IMR-90 (cell line): ENCODE measurements around the gene PARVB. TPM values are rescaled to one million over a fixed set of nuclear protein-coding genes. Genes with fewer than 3 reads are reported as not detected.

ENCODE experiments used
- ATAC-seq: fragments of 200-7000 bp; cut with Tn5 transposase; 2 replicates; pipeline ENCODE4 v1.9.1; 2020; ENCODE audit warnings: low read depth, mild to moderate bottlenecking, moderate library complexity
- BruUV-seq: library from RNA; stranded (reverse); fragments of 400-500 nt; replicated peaks from 2 replicates; lab custom pipeline; 2021; lab: Mats Ljungman, UMichigan
- CTCF ChIA-PET: fragments of 300-600 bp; formaldehyde crosslinking; extraction: SDS; loops from one replicate; lab custom pipeline; 2021; ENCODE audit warnings: antibody characterized with exemption; lab: Yijun Ruan, JAX
- POLR2A ChIA-PET: fragments of 300-600 bp; sonication (Branson Sonifier 250); formaldehyde crosslinking; loops from one replicate; lab custom pipeline; 2022; ENCODE audit warnings: antibody characterized with exemption; ENCODE audit not compliant: unreplicated experiment; lab: Charles Lee
- DNase-seq: peaks from one replicate; pipeline ENCODE4 v3.0.0; 2013
- H2AFZ ChIP-seq: replicated peaks from 2 replicates; pipeline ENCODE3; 2013; ENCODE audit warnings: low read length, mild to moderate bottlenecking; ENCODE audit not compliant: poor library complexity
- H2AK5ac ChIP-seq: 2 replicates; pipeline ENCODE4 v1.6.1; 2013; ENCODE audit warnings: low read depth, low read length, inconsistent platforms
- H2AK9ac ChIP-seq: replicated peaks from 2 replicates; pipeline ENCODE3; 2013; ENCODE audit warnings: mild to moderate bottlenecking, low read depth, low read length, moderate library complexity; ENCODE audit not compliant: poor library complexity
- H2BK120ac ChIP-seq: 2 replicates; pipeline ENCODE4 v1.6.1; 2013; ENCODE audit warnings: low read depth, low read length, inconsistent platforms
- H2BK15ac ChIP-seq: 3 replicates; pipeline ENCODE4 v1.6.1; 2013; ENCODE audit warnings: low read depth, low read length, inconsistent platforms
- H2BK20ac ChIP-seq: 2 replicates; pipeline ENCODE4 v1.6.1; 2013; ENCODE audit warnings: low read depth, mild to moderate bottlenecking, inconsistent platforms, low read length, moderate library complexity
- H2BK5ac ChIP-seq: 2 replicates; pipeline ENCODE4 v1.6.1; 2013; ENCODE audit warnings: mild to moderate bottlenecking, low read depth, low read length, inconsistent platforms; ENCODE audit not compliant: poor library complexity, severe bottlenecking
- H3K14ac ChIP-seq: replicated peaks from 2 replicates; pipeline ENCODE4 v1.6.1; 2013; ENCODE audit warnings: low read depth, low read length, inconsistent platforms
- H3K18ac ChIP-seq: 2 replicates; pipeline ENCODE4 v1.6.1; 2013; ENCODE audit warnings: low read depth, low read length, control low read depth
- H3K23ac ChIP-seq: 2 replicates; pipeline ENCODE4 v1.6.1; 2013; ENCODE audit warnings: low read depth, low read length, inconsistent platforms
- H3K27ac ChIP-seq: 2 replicates; pipeline ENCODE4 v1.5.1; 2013; ENCODE audit warnings: mild to moderate bottlenecking, control low read depth, low read length; ENCODE audit not compliant: insufficient read depth
- H3K27me3 ChIP-seq: 2 replicates; pipeline ENCODE4 v1.6.1; 2013; ENCODE audit warnings: low read length; ENCODE audit not compliant: control insufficient read depth, insufficient read depth
- H3K36me3 ChIP-seq: 2 replicates; pipeline ENCODE4 v1.6.1; 2013; ENCODE audit warnings: low read length, mixed read lengths; ENCODE audit not compliant: control insufficient read depth, insufficient read depth
- H3K4ac ChIP-seq: 2 replicates; pipeline ENCODE4 v1.6.1; 2013; ENCODE audit warnings: low read depth, low read length, inconsistent platforms
- H3K4me1 ChIP-seq: 2 replicates; pipeline ENCODE4 v1.6.1; 2013; ENCODE audit warnings: low read length, mixed read lengths; ENCODE audit not compliant: control insufficient read depth, insufficient read depth
- H3K4me2 ChIP-seq: 2 replicates; pipeline ENCODE4 v1.6.1; 2013; ENCODE audit warnings: low read depth, mild to moderate bottlenecking, control low read depth, low read length, moderate library complexity
- H3K4me3 ChIP-seq: 2 replicates; pipeline ENCODE4 v1.5.1; 2013; ENCODE audit warnings: low read depth, mild to moderate bottlenecking, control low read depth, low read length, moderate library complexity; ENCODE audit not compliant: insufficient read depth
- H3K56ac ChIP-seq: 2 replicates; pipeline ENCODE4 v1.6.1; 2013; ENCODE audit warnings: low read length, inconsistent platforms; ENCODE audit not compliant: insufficient read depth; ENCODE audit errors: extremely low read depth
- H3K79me1 ChIP-seq, 2 experiments: 2 replicates each; pipeline ENCODE4 v1.6.1; 2013; ENCODE audit warnings: low read length in 2 of 2, inconsistent platforms in 1 of 2, low read depth in 1 of 2
- H3K9ac ChIP-seq: 2 replicates; pipeline ENCODE4 v1.6.1; 2013; ENCODE audit warnings: low read depth, low read length, control low read depth
- H3K9me1 ChIP-seq: 2 replicates; pipeline ENCODE4 v1.6.1; 2013; ENCODE audit warnings: low read length, inconsistent platforms; ENCODE audit not compliant: insufficient read depth
- H3K9me3 ChIP-seq: 2 replicates; pipeline ENCODE4 v1.6.1; 2013; ENCODE audit warnings: low read length; ENCODE audit not compliant: control insufficient read depth, insufficient read depth
- H4K20me1 ChIP-seq: 2 replicates; pipeline ENCODE4 v1.6.1; 2013; ENCODE audit warnings: low read length, inconsistent platforms; ENCODE audit not compliant: insufficient read depth
- H4K5ac ChIP-seq: 2 replicates; pipeline ENCODE4 v1.6.1; 2013; ENCODE audit warnings: mild to moderate bottlenecking, low read depth, low read length, control low read depth
- H4K8ac ChIP-seq, 2 experiments: 2 replicates each; pipeline ENCODE4 v1.6.1; 2013; ENCODE audit warnings: low read depth in 2 of 2, low read length in 2 of 2, control low read depth in 1 of 2, inconsistent platforms in 1 of 2
- H4K91ac ChIP-seq: 2 replicates; pipeline ENCODE4 v1.6.1; 2013; ENCODE audit warnings: low read depth, low read length, inconsistent platforms; ENCODE audit not compliant: insufficient read depth
- BHLHE40 ChIP-seq: fragments of 150-350 bp; IDR thresholded peaks from 2 replicates; pipeline ENCODE4 v1.6.1; 2016; ENCODE audit warnings: mild to moderate bottlenecking, low read depth, low read length
- CEBPB ChIP-seq: IDR thresholded peaks from 2 replicates; pipeline ENCODE4 v1.6.1; 2012; ENCODE audit warnings: low read depth, low read length, improper control_type of control experiment
- CHD1 ChIP-seq: IDR thresholded peaks from 2 replicates; pipeline ENCODE4 v1.6.1; 2012; ENCODE audit warnings: low read depth, low read length, improper control_type of control experiment
- ELK1 ChIP-seq: fragments of 150-350 bp; IDR thresholded peaks from 2 replicates; pipeline ENCODE4 v1.6.1; 2016; ENCODE audit warnings: low read depth, mild to moderate bottlenecking, low read length, moderate library complexity, borderline replicate concordance
- FOS ChIP-seq: fragments of 150-350 bp; IDR thresholded peaks from 2 replicates; pipeline ENCODE4 v1.6.1; 2016; ENCODE audit warnings: low read depth, low read length
- MAFK ChIP-seq: IDR thresholded peaks from 2 replicates; pipeline ENCODE4 v1.6.1; 2012; ENCODE audit warnings: low read depth, low read length, improper control_type of control experiment
- MAZ ChIP-seq: IDR thresholded peaks from 2 replicates; pipeline ENCODE4 v1.6.1; 2012; ENCODE audit warnings: low read depth, mild to moderate bottlenecking, low read length, improper control_type of control experiment, moderate library complexity, borderline replicate concordance
- MXI1 ChIP-seq: IDR thresholded peaks from 2 replicates; pipeline ENCODE4 v1.6.1; 2012; ENCODE audit warnings: low read depth, mild to moderate bottlenecking, low read length, moderate library complexity, borderline replicate concordance
- NFE2L2 ChIP-seq: fragments of 150-350 bp; IDR thresholded peaks from 2 replicates; pipeline ENCODE4 v1.6.1; 2016; ENCODE audit warnings: low read depth, mild to moderate bottlenecking, low read length
- POLR2A ChIP-seq: IDR thresholded peaks from 2 replicates; pipeline ENCODE4 v1.6.1; 2012; ENCODE audit warnings: mild to moderate bottlenecking, low read depth, low read length
- RAD21 ChIP-seq: IDR thresholded peaks from 2 replicates; pipeline ENCODE4 v1.6.1; 2012; ENCODE audit warnings: low read length, improper control_type of control experiment
- RCOR1 ChIP-seq: IDR thresholded peaks from 2 replicates; pipeline ENCODE4 v1.6.1; 2012; ENCODE audit warnings: mild to moderate bottlenecking, low read length, improper control_type of control experiment; ENCODE audit not compliant: insufficient replicate concordance
- RFX5 ChIP-seq: IDR thresholded peaks from 2 replicates; pipeline ENCODE4 v1.8.0; 2012; ENCODE audit warnings: low read depth, mild to moderate bottlenecking, low read length, moderate library complexity
- SMC3 ChIP-seq: fragments of 150-350 bp; IDR thresholded peaks from 2 replicates; pipeline ENCODE4 v1.6.1; 2016; ENCODE audit warnings: low read depth, mild to moderate bottlenecking, antibody characterized with exemption, low read length, moderate library complexity
- WGBS, 2 experiments: methylation state at CpG; one replicate each; pipeline versions ENCODE4 v1.1.5 to v1.1.7; 2013; ENCODE audit warnings: missing lambda C conversion rate in 2 of 2; ENCODE audit not compliant: insufficient read length in 1 of 2; ENCODE audit errors: extremely low coverage in 2 of 2; 5-methylcytosine and 5-hydroxymethylcytosine counted together
- dilution Hi-C: fragments of 300-500 bp; cut with HindIII; formaldehyde crosslinking; loops from one replicate; pipeline ENCODE4 v1.14.3; 2018; ENCODE audit warnings: low sequenced_read_pairs; ENCODE audit not compliant: unreplicated experiment
- in situ Hi-C: fragments of 300-500 bp; cut with MboI; formaldehyde crosslinking; loops from 3 replicates; pipeline ENCODE4 v1.14.3; 2019; ENCODE audit warnings: low sequenced_read_pairs, inconsistent platforms, mixed read lengths
- intact Hi-C: fragments of 100-400 bp; cut with micrococcal nuclease; formaldehyde crosslinking; loops from 2 replicates; pipeline ENCODE4 v1.10.0; 2022
- polyA plus RNA-seq, 3 experiments: library from polyadenylated mRNA; depleted of rRNA; stranded (reverse); fragments of >200 nt; gene quantifications; 2 replicates each; pipeline ENCODE4 v1.2.3, GENCODE V29; 2012; ENCODE audit warnings: low replicate concordance in 1 of 3
- total RNA-seq: library from RNA; depleted of rRNA; stranded (reverse); fragments of >200 nt; gene quantifications from 2 replicates; pipeline ENCODE4 v1.2.3, GENCODE V29; 2012
- TF ChIP-seq, protein P1 (sequence below): conservative IDR thresholded peaks from 2 replicates; pipeline ENCODE4 v1.5.1; 2012; ENCODE audit warnings: mild to moderate bottlenecking, low read depth, low read length, improper control_type of control experiment
- TF ChIP-seq, protein P2 (sequence below): fragments of 150-350 bp; IDR thresholded peaks from 2 replicates; pipeline ENCODE4 v1.6.1; 2017; ENCODE audit warnings: mild to moderate bottlenecking, antibody characterized with exemption, low read length, low read depth

Gene PARVB
- total and polyA plus RNA-seq, 2 of the 4 experiments (the other 2 are of a cell fraction), result 44.3 to 53.9 TPM

DNA sequence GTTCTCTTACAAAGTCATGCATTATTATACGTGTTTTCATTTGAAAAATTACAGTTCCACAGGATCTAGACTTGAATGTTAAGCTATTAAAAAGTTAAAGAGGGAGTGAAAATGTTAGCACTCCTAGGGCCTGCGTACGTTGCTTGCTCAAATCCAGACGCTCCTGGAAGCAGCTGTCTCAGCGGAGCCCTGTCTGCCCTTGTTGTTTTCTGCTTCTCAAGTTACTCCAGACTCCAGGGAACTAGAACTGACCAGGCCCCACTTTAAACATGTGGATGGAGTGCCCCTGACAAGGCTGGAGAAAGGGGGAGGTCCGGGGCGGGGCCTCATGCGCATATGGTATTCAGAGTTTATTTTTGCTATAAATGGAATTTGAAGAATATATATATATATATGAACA is 9.6 kb downstream of the PARVB start:
- Histone ChIP-seq H4K91ac (0 out of 2 replicates have a peak overlapping the region, but pooled peaks have one; percentile 13), H2AK5ac (no peak overlapping the region), H2AFZ (peak overlapping the region; percentile 18), H3K9me1 (peaks cover 10% of the 10 kb centered on the region), H2BK5ac (no peak overlapping the region), H3K9ac (no peak overlapping the region), H3K4me3 (no peak overlapping the region), H3K27ac (no peak overlapping the region; the same call in 1 of the 2 replicates), H3K4me2 (0 out of 2 replicates have a peak overlapping the region, but pooled peaks have one; percentile 29), H3K23ac (no peak overlapping the region), H3K4me1 (peaks cover 10% of the 10 kb centered on the region), H3K9me3 (no peaks in the 10 kb centered on the region), H4K8ac (no peak overlapping the region), H3K14ac (no peak overlapping the region), H2BK120ac (no peak overlapping the region), H2BK20ac (no peak overlapping the region), H3K79me1 (peaks cover 8 to 57% of the 10 kb centered on the region in 2 experiments; a peak in 3 of 4 replicates), H3K4ac (no peak overlapping the region), H3K36me3 (no peaks in the 10 kb centered on the region), H3K56ac (no peak overlapping the region), H4K5ac (no peak overlapping the region), H3K27me3 (no peaks in the 10 kb centered on the region), H4K20me1 (peaks cover 11% of the 10 kb centered on the region; the same call in 1 of the 2 replicates), H2AK9ac (no peak overlapping the region), H2BK15ac (no peak overlapping the region), H3K18ac (no peak overlapping the region)
- WGBS, 2 experiments, result no CpG with 5 or more reads among the region's 8 CpGs
- TF ChIP-seq SMC3 (no peak), RAD21 (no peak), RCOR1 (no peak), RFX5 (no peak), FOS (no peak), MXI1 (no peak), MAZ (no peak), MAFK (no peak), POLR2A (no peak), NFE2L2 (no peak), BHLHE40 (no peak), CHD1 (no peak), CEBPB (no peak), ELK1 (no peak)
- TF ChIP-seq, protein P1, sequence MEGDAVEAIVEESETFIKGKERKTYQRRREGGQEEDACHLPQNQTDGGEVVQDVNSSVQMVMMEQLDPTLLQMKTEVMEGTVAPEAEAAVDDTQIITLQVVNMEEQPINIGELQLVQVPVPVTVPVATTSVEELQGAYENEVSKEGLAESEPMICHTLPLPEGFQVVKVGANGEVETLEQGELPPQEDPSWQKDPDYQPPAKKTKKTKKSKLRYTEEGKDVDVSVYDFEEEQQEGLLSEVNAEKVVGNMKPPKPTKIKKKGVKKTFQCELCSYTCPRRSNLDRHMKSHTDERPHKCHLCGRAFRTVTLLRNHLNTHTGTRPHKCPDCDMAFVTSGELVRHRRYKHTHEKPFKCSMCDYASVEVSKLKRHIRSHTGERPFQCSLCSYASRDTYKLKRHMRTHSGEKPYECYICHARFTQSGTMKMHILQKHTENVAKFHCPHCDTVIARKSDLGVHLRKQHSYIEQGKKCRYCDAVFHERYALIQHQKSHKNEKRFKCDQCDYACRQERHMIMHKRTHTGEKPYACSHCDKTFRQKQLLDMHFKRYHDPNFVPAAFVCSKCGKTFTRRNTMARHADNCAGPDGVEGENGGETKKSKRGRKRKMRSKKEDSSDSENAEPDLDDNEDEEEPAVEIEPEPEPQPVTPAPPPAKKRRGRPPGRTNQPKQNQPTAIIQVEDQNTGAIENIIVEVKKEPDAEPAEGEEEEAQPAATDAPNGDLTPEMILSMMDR, result no peak
- TF ChIP-seq, protein P2, sequence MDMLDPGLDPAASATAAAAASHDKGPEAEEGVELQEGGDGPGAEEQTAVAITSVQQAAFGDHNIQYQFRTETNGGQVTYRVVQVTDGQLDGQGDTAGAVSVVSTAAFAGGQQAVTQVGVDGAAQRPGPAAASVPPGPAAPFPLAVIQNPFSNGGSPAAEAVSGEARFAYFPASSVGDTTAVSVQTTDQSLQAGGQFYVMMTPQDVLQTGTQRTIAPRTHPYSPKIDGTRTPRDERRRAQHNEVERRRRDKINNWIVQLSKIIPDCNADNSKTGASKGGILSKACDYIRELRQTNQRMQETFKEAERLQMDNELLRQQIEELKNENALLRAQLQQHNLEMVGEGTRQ, result no peak
- BruUV-seq, result no TSS peak
- intact Hi-C loops (no loop called here), dilution Hi-C loops (no loop called here), in situ Hi-C loops (no loop called here)
- DNase-seq, result peak; percentile 75
- POLR2A ChIA-PET, result no interaction called here
- ATAC-seq, result peak; percentile 58
- CTCF ChIA-PET, result no interaction called here
